Effector CD8-positive, alpha-beta T cell (primary cell): ENCODE results near the gene SLC38A1.

Experiments
- DNase-seq: peaks from one replicate; lab custom pipeline; 2025; lab: John Stamatoyannopoulos, UW

The SLC38A1 gene

DNA sequence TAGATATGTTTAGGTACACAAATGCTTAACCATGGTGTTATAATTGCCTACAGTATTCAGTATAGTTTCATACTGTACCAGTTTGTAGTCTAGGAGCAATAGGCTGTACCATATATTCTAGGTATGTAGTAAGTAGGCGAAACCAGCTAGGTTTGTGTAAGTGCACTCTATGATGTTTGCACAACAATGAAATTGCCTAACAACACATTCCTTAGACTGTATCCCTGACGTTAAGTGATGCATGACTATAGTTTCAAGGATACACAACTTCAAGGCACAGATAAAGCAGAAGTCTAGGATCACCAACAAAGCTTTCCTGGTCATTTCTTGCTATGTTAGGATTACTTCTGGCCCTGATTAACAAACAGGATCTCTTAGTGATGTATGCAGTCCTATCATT lies 135.1 kb downstream of the SLC38A1 start:
- no peak for DNase-seq
